Liver (tissue), 3 donors: ENCODE data around the gene ZCCHC4.

Source experiments
- TAF1 ChIP-seq: conservative IDR thresholded peaks from 2 replicates; pipeline ENCODE4 v1.6.1; 2016; ENCODE audit warnings: antibody characterized with exemption, mild to moderate bottlenecking
- TF ChIP-seq, protein P1 (sequence below): fragments of 150-350 bp; IDR thresholded peaks from 2 replicates; pipeline ENCODE4 v1.5.1; 2017; ENCODE audit warnings: improper control_type of control experiment, low read depth, low read length; ENCODE audit not compliant: missing input control
- donor health status: healthy.
- donor health status: healthy.

DNA sequence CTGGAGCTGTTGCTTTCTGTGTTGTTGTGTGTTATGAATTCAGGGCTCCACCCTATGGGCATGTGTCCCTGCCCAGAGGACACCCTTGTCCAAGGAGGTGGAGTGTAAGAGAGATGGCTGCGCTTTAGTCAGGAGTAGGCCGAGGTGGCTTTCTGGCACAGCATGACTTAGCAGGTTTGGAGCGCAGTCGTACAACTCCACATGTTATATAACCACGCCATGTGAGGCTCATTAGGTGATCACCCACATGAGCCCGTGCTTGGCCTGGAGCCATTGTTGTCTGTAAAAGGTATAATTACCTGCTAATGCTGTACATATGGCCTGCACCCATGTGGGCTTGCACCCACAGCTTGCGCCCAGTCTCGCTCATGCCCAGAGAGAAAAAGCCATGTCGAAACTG is 48.7 kb downstream of the ZCCHC4 start:
- TF ChIP-seq, protein P1, sequence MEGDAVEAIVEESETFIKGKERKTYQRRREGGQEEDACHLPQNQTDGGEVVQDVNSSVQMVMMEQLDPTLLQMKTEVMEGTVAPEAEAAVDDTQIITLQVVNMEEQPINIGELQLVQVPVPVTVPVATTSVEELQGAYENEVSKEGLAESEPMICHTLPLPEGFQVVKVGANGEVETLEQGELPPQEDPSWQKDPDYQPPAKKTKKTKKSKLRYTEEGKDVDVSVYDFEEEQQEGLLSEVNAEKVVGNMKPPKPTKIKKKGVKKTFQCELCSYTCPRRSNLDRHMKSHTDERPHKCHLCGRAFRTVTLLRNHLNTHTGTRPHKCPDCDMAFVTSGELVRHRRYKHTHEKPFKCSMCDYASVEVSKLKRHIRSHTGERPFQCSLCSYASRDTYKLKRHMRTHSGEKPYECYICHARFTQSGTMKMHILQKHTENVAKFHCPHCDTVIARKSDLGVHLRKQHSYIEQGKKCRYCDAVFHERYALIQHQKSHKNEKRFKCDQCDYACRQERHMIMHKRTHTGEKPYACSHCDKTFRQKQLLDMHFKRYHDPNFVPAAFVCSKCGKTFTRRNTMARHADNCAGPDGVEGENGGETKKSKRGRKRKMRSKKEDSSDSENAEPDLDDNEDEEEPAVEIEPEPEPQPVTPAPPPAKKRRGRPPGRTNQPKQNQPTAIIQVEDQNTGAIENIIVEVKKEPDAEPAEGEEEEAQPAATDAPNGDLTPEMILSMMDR = no peak
- TF ChIP-seq TAF1 = no peak
